Gastroesophageal sphincter (tissue), 3 donors: Measurements from ENCODE around the gene TMEM50B.

Experiments
- POLR2A ChIP-seq, 2 donors: fragments of 450-650 bp; IDR thresholded peaks; one replicate each; pipeline ENCODE4 v1.6.1; 2017; ENCODE audit warnings: antibody characterized with exemption in 2 of 2, mild to moderate bottlenecking in 2 of 2, moderate library complexity in 1 of 2
- TF ChIP-seq, protein P1 (sequence below), 4 experiments: fragments of 200-600 bp in 2 of 4; fragments of 450-650 bp in 2 of 4; sonication (generic) in 1 of 4; IDR thresholded peaks; one replicate each; pipeline ENCODE4 v1.5.1; 2017 to 2019; ENCODE audit warnings: antibody characterized with exemption in 4 of 4, mild to moderate bottlenecking in 2 of 4, moderate library complexity in 2 of 4

DNA sequence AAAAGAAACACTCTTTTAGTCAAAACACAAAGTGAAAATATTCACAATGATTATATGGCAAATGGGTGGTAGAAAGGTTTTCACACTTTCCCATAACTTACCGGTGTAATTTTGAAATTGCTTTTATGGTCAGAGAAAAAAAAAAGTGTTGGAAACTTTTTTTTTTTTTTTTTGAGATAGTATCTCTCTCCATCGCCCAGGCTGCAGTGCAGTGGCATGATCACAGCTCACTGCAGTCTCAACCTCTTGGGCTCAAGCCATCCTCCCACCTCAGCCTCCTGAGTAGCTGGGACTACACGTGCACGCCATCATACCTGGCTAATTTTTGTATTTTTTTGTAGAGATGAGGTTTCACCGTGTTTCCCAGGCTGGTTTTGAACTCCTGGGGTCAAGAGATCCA is 73.3 kb downstream of the TMEM50B start:
- TF ChIP-seq, protein P1, sequence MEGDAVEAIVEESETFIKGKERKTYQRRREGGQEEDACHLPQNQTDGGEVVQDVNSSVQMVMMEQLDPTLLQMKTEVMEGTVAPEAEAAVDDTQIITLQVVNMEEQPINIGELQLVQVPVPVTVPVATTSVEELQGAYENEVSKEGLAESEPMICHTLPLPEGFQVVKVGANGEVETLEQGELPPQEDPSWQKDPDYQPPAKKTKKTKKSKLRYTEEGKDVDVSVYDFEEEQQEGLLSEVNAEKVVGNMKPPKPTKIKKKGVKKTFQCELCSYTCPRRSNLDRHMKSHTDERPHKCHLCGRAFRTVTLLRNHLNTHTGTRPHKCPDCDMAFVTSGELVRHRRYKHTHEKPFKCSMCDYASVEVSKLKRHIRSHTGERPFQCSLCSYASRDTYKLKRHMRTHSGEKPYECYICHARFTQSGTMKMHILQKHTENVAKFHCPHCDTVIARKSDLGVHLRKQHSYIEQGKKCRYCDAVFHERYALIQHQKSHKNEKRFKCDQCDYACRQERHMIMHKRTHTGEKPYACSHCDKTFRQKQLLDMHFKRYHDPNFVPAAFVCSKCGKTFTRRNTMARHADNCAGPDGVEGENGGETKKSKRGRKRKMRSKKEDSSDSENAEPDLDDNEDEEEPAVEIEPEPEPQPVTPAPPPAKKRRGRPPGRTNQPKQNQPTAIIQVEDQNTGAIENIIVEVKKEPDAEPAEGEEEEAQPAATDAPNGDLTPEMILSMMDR (IDR thresholded peaks at IDR 0.05) = no peak
- TF ChIP-seq POLR2A (IDR thresholded peaks at IDR 0.05) = no peak
